Cardiac muscle cell (in vitro differentiated cells and primary cell): ENCODE measurements around the gene SUSD2. TPM values are rescaled to one million over a fixed set of nuclear protein-coding genes. Genes with fewer than 3 reads are reported as not detected.

Source experiments
- DNase-seq, 2 donors: peaks; one replicate each; pipeline versions ENCODE4 v3.0.0 to v3.0.0-alpha.2; 2010 to 2017; ENCODE audit warnings: low read depth in 1 of 2, low spot score in 1 of 2
- H3K27ac ChIP-seq: fragments of 200-600 bp; sonication (generic); 2 replicates; pipeline ENCODE4 v1.5.1; 2016
- H3K27me3 ChIP-seq: fragments of 200-600 bp; sonication (generic); 2 replicates; pipeline ENCODE4 v1.6.0; 2016; ENCODE audit warnings: control low read depth
- H3K36me3 ChIP-seq: fragments of 200-600 bp; sonication (generic); 2 replicates; pipeline ENCODE4 v1.5.1; 2016; ENCODE audit warnings: control low read depth
- H3K4me1 ChIP-seq: fragments of 200-600 bp; sonication (generic); 2 replicates; pipeline ENCODE4 v1.8.1; 2017; ENCODE audit warnings: low read depth, mild to moderate bottlenecking, mixed run types
- H3K4me3 ChIP-seq: fragments of 200-600 bp; sonication (generic); 2 replicates; pipeline ENCODE4 v1.5.1; 2016; ENCODE audit warnings: mild to moderate bottlenecking
- H3K9me3 ChIP-seq: fragments of 200-600 bp; sonication (generic); 2 replicates; pipeline ENCODE4 v1.5.1; 2017; ENCODE audit warnings: low read depth, mild to moderate bottlenecking, control low read depth
- CTCF ChIP-seq: IDR thresholded peaks from 2 replicates; pipeline ENCODE4 v1.5.1; 2012; ENCODE audit warnings: low read depth, mild to moderate bottlenecking, low read length
- polyA plus RNA-seq: library from polyadenylated mRNA; unstranded; fragments of >200 nt; fragmentation: Nextera tagmentation; extraction: Ambion mirVana; gene quantifications from 2 replicates; pipeline ENCODE4 v1.2.1, GENCODE V29; 2016
- total RNA-seq: library from RNA; depleted of rRNA; stranded (reverse); fragments of >200 nt; gene quantifications from 2 replicates; pipeline ENCODE4 v1.2.3, GENCODE V29; 2016

SUSD2 gene
- total and polyA plus RNA-seq, 2 experiments from 2014 or later: 1.8 to 2.6 TPM

- no peak for DNase-seq
- no peaks in the 10 kb centered on the region for H3K27me3 ChIP-seq
- peaks cover 51% of the 10 kb centered on the region for H3K4me1 ChIP-seq
- no peaks in the 10 kb centered on the region for H3K36me3 ChIP-seq
- no peak for TF ChIP-seq CTCF
- no peaks in the 10 kb centered on the region for H3K9me3 ChIP-seq
- no peak overlapping the region for H3K4me3 ChIP-seq
- H3K27ac ChIP-seq: peak overlapping the region; percentile 99
Measured at GRCh38 chr22:24144056-24144777, 37.1 kb upstream of the SUSD2 start.

GRCh38 chr22:24144778-24145085 is 36.6 kb upstream of the SUSD2 start:
- Histone ChIP-seq H3K4me1 (peaks cover 53% of the 10 kb centered on the region), H3K9me3 (no peaks in the 10 kb centered on the region)
- no peak for TF ChIP-seq CTCF

GRCh38 chr22:24145446-24146193 is 35.7 kb upstream of the SUSD2 start:
- peak in 1 of 2 donors; percentile 87 for DNase-seq

More at GRCh38 chr22:24144778-24145085, 36.6 kb upstream of the SUSD2 start:
- Histone ChIP-seq H3K27ac (peak overlapping the region; percentile 99), H3K4me3 (no peak overlapping the region), H3K27me3 (no peaks in the 10 kb centered on the region), H3K36me3 (no peaks in the 10 kb centered on the region)
- DNase-seq: no peak

GRCh38 chr22:24146194-24146616 is 35.1 kb upstream of the SUSD2 start:
- TF ChIP-seq CTCF: no peak
- no peaks in the 10 kb centered on the region for H3K27me3 ChIP-seq
- H3K9me3 ChIP-seq: no peaks in the 10 kb centered on the region
- no peaks in the 10 kb centered on the region for H3K36me3 ChIP-seq
- peaks cover 67% of the 10 kb centered on the region for H3K4me1 ChIP-seq
- H3K4me3 ChIP-seq: no peak overlapping the region
- peak; percentile 62 to 67 for DNase-seq
- H3K27ac ChIP-seq: peak overlapping the region; percentile 99

More at GRCh38 chr22:24145446-24146193, 35.7 kb upstream of the SUSD2 start:
- peak overlapping the region; percentile 99 for H3K27ac ChIP-seq
- H3K4me1 ChIP-seq: peaks cover 62% of the 10 kb centered on the region
- no peak for TF ChIP-seq CTCF
- no peaks in the 10 kb centered on the region for H3K36me3 ChIP-seq
- no peak overlapping the region for H3K4me3 ChIP-seq
- no peaks in the 10 kb centered on the region for H3K27me3 ChIP-seq
- no peaks in the 10 kb centered on the region for H3K9me3 ChIP-seq

GRCh38 chr22:24146791-24147353 is 34.4 kb upstream of the SUSD2 start:
- Histone ChIP-seq H3K36me3 (no peaks in the 10 kb centered on the region), H3K27me3 (no peaks in the 10 kb centered on the region), H3K9me3 (no peaks in the 10 kb centered on the region), H3K27ac (peak overlapping the region; percentile 99), H3K4me3 (no peak overlapping the region), H3K4me1 (peaks cover 73% of the 10 kb centered on the region)
- TF ChIP-seq CTCF: no peak
- peak; percentile 58 to 85 for DNase-seq
